Measurements from ENCODE around the gene CIT.
A peak's percentile ranks its signal among the peaks of the same experiment; 100 is the strongest.

CIT gene

GRCh38 chr12:119850330-119850729, 26.8 kb downstream of the CIT start:
- no peak for DNase-seq (ENCODE audit: low spot score)

DNA sequence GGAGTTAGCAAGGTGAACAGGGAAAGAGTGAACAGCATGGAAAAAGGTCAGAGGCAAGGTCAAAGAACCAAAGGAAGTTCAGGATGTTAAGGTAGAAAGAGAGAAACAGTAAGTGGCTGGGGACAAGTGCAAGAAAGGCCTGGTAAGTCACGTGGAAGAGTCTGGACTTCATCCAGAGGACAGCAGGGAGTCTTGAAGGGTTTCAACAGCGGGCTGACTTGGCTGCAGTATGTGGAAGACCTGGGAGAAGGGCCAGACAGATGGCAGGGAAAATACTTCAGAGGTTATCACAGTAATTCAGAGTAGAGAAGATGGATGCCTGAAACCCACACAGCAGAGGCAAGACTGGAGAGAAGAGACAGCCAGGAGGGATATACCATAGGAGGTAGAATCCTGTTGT, 34.0 kb downstream of the CIT start:
- DNase-seq (ENCODE audit: low spot score) = no peak

GRCh38 chr12:119842380-119842779, 34.7 kb downstream of the CIT start:
- DNase-seq (ENCODE audit: low spot score) = peak; percentile 32

- no peak for DNase-seq (ENCODE audit: low spot score)
Measured at GRCh38 chr12:119841433-119842210, 35.5 kb downstream of the CIT start.

- no peak for DNase-seq (ENCODE audit: low spot score)
Measured at GRCh38 chr12:119840582-119840981, 36.5 kb downstream of the CIT start.

DNA sequence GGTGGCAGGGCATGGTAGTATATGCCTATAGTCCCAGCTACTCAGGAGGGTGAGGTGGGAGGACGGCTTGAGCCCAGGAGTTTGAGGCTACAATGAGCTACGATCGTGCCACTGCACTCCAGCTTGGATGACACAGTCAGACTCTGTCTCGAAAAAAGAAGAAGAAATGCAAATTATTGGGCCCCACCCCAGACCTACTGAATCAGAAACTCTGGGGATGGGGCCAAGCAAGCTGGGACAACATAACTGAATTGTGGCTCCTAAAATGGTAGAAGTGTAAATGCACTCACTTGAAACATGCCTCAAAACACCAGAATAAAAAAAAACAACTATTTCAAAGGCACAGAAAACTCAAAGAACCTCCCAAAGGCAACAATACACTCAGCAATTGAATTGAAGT, 37.0 kb downstream of the CIT start:
- DNase-seq (ENCODE audit: low spot score) = no peak

GRCh38 chr12:119838826-119839600, 38.1 kb downstream of the CIT start:
- DNase-seq (ENCODE audit: low spot score) = no peak

DNA sequence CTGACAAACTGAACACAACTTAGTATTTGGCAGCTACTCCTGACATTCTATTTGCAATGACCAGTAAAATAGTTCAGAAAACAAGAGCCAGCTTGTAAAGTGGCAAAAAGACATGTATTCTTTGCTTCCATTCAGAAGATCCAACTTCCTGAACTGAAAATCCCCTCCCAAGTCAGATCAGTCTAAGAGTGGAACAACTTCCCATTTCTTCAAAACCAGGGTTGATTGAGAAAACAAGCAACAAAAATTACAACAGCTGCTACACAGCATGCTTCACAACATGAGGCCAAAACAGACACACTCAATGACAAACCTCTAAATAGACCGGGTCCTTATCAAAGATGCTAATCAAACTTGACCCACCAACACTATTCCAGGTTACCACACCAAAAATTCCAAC, 40.3 kb downstream of the CIT start:
- no peak for DNase-seq (ENCODE audit: low spot score)

GRCh38 chr12:119835068-119835467, 42.1 kb downstream of the CIT start:
- DNase-seq (ENCODE audit: low spot score) = no peak

DNA sequence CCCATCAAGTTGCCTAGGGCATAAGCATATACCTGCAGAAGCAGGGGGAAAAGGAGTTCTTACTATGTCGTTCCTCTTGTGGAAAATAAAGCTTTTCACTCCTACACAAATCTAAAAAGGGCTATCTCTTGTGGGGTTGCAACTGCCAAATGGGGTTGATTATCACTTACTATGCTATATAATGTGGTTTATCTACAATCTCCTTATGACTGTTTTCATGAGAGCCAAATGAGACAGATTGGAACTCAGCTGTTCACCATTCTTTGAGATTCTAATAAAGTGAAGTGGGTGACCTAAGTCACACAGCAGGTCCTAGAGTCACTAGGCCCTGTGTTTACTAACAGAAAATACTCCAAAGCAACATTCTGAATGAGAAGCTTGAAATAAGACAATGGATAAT, 47.7 kb downstream of the CIT start:
- DNase-seq (ENCODE audit: low spot score) = no peak

DNA sequence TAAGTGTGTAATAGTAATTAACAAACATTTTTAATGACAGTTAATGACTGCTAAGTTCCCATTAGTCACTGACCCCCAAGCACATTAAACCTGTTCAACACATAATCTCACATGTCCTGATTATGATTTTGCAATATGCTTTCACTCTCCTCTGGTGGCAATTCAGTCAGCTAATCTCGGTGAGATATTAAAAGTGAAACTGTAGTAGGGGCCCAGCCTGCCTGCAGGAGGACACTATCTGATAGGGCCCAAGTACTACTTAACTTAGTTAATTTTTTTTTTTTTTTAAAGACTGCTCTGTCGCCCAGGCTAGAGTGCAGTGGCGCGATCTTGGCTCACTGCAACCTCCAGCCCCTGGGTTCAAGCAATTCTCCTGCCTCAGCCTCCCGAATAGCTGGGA, 48.8 kb downstream of the CIT start:
- DNase-seq (ENCODE audit: low spot score) = no peak

DNA sequence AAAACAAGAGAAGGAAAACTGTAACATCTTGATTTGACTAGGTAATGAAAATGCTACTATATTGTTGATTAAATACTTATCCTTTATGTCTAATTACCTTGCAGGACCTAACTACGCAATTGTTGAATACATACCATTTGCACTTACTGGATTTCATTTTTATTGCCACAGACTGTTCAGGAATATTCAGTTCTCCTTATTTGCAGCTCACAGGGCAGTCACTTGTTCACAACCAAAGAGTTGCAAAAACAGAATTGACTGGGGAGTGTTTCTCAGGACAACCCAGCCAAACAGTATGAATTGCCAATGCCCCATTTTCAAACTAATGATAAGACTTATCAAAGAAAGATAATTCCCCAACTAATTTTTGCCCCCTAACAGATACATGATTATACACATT, 49.4 kb downstream of the CIT start:
- DNase-seq (ENCODE audit: low spot score) = no peak

- DNase-seq (ENCODE audit: low spot score) = no peak
Measured at GRCh38 chr12:119826661-119827445, 50.3 kb downstream of the CIT start.

DNA sequence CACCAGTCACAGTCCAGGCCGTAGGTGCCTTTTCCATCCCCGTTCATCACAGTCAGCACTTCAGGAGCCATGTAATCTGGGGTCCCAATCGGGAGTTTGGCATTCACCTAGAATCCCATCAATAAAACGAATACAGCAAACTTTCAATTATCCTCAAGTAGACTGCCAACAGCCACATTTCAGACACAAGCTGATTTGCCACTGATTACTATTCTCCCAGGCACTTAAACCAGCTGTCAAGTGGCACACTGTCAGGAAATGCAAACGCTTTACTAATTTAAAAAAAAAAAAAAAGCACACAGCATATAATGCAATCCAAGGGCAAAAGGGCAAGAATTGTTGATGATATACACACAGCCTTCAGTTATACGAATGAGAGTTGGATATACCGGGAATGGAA, 51.9 kb downstream of the CIT start:
- DNase-seq (ENCODE audit: low spot score) = no peak

GRCh38 chr12:119822046-119822445, 55.1 kb downstream of the CIT start:
- no peak for DNase-seq (ENCODE audit: low spot score)

GRCh38 chr12:119819322-119819721, 57.8 kb downstream of the CIT start:
- DNase-seq (ENCODE audit: low spot score) = no peak

- DNase-seq (ENCODE audit: low spot score) = no peak
Measured at GRCh38 chr12:119817546-119818343, 59.4 kb downstream of the CIT start.

GRCh38 chr12:119809023-119809422, 68.1 kb downstream of the CIT start:
- DNase-seq (ENCODE audit: low spot score) = no peak

- no peak for DNase-seq (ENCODE audit: low spot score)
Measured at GRCh38 chr12:119808441-119808840, 68.7 kb downstream of the CIT start.

DNA sequence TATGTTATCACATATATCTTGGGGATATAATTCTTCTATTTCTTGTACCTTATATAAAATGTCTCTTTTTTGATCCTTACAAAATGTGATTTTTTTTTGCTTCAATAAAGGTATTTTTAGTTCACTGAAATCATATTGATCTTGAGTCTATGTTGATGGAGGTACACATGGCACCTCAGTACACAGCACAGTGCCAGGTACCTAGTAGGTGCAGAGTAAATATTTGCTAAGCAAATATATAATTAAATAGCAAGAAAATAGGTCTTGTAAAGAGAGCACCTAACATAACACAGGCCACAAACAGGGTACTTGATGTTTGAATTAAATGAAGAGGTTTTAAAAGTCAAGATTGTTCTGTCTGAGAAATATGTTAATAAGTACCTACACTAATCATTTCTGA, 69.7 kb downstream of the CIT start:
- no peak for DNase-seq (ENCODE audit: low spot score)

GRCh38 chr12:119804011-119804641, 73.0 kb downstream of the CIT start:
- peak; percentile 71 for DNase-seq (ENCODE audit: low spot score)

All from globus pallidus (tissue), 1 donor.